Right hindlimb (tissue), 1 donor: ENCODE measurements around the gene PET117.
"Not testable (repeated sequence)": the region's sequence is repeated elsewhere in the genome, so short reads cannot be mapped to it uniquely, and the experiment has no call there.

ENCODE experiments used
- DNase-seq: peaks from one replicate; pipeline ENCODE4 v3.0.0-alpha.2; 2018

Gene PET117, protein sequence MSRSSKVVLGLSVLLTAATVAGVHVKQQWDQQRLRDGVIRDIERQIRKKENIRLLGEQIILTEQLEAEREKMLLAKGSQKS

DNA sequence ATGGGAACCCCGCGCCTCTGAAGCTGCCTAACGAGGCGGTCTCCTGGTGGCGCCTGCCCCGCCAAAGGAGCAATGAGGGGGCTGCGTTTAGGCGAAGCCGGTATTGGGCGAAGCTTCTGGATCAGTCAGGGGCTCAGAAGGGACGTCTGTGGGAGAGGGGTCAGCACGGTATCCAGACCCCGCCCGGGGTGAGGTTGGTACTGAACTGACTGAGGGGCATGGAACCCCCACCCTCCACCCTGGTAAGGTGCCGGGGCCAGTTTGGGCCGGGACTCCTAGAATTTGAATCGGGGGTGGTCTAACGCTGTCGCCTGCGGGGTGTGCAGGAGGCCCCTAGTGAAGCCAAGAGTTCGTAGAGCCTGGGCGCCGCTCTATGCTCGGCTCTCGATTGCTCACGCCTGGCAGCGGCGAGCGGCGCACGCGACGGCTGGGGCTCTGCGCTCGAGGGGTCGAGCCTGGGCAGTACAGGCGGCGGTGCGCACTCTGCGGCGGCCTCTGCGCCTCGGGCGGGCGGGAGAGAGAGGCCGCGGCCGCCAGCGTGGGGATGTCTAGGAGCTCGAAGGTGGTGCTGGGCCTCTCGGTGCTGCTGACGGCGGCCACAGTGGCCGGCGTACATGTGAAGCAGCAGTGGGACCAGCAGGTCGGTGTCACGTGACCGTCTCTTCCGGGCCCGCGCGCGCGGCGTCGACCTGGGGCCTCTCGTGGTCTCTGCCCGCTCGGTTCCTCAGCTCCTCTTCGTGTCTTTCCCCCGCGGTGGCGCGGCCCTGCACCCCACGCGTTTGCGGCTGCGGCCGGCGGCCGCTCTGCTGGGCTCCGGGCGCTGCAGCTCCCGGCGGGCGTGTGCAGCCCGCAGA, at the start of gene PET117, which contains the start of gene KAT14:
Gene PET117, plus strand, starts transcription at position 452 of the 854 bp plus-strand sequence. Its CDS starts 93 bp downstream, at position 545.
Gene KAT14, plus strand, starts transcription at position 452 of the 854 bp plus-strand sequence. CDS start 4,798 bp downstream, outside the sequence.
- DNase-seq = peak; percentile 95

DNA sequence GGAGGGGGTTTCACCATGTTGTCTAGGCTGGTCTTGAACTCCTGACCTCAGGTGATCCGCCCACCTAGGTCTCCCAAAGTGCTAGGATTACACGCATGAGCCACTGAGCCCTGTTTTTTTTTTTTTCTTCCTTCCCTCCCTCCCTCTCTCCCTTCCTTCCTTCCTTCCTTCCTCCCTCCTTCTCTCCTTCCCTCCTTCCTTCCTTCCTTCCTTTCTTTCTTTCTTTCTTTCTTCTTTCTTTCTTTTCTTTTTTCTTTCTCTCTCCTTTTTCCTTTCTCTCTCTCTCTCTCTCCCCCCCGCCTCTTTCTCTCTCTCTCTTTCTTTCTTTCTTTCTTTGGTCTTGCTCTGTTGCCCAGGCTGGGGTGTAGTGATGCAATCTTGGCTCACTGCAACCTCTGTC, 49.4 kb upstream of the PET117 start:
- not testable (repeated sequence) for DNase-seq

DNA sequence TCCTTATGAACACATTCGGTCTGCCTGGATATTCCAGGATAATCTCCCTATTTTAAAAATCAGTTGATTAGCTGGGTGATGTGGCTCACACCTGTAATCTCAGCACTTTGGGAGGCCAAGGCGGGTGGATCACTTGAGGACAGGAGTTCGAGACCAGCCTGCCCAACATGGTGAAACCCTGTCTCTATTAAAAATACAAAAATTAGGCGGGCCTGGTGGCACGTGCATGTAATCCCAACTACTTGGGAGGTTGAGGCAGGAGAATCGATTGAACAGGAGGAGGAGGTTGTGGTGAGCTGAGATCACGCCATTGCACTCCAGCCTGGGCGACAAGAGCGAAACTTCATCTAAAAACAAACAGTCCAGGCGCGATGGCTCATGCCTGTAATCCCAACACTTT, 48.8 kb upstream of the PET117 start:
- not testable (repeated sequence) for DNase-seq

DNA sequence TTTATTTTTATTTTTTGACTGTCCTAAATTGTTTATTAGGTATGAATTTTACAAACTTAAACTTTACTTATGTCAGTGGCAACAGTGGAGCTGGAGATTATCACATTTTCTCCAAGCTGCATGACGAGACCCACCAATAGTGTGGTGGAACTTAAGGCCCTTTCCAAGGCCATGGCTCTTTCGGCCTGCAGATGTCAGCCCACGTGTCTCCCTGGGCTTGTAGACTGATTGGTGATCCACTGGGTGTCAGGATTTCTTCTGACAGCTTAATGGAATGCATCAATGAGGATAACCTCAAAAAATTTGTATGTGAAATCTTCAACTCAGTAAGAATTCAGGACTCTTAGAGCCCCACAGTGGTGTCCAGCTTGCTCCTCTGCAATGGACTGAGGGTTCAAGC, 47.6 kb upstream of the PET117 start:
- no peak for DNase-seq

DNA sequence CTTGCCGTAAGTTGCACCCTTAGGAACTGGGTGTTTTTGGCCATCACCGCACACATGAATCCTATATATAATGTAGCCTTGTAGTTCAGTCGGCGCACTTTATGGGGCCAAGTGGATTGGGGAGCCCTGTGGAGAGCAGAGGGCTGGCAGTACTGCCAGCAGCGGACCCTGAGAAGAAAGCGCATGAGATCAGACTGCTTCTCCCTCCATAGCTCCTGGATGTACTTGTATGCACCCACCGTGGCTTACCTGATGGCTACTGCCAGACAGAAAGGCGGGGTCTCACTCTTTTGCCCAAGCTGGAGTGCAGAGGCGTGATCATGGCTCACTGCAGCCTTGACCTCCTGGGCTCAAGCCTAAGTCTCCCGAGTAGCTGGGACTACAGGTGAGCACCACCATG, 47.2 kb upstream of the PET117 start:
- no peak for DNase-seq

DNA sequence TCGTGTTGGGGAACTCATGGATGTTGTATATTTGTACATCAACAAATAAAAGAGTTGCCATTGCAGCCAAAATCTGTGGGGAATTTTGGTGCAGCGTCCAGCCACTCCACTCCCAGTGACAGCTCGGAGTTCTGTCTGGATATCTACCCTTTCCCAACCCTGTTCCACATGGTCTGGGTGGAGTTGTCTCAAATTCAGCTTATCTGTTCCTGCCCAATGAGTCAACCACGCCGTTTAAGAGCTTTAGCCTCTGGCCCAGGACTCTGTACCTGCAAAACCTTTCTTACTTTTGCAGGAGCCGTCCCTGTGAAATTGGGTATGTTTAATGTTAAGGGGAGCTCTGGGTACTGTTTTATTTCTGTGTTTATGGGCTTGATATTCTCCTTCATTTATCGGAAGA, 46.0 kb upstream of the PET117 start:
- DNase-seq = no peak

DNA sequence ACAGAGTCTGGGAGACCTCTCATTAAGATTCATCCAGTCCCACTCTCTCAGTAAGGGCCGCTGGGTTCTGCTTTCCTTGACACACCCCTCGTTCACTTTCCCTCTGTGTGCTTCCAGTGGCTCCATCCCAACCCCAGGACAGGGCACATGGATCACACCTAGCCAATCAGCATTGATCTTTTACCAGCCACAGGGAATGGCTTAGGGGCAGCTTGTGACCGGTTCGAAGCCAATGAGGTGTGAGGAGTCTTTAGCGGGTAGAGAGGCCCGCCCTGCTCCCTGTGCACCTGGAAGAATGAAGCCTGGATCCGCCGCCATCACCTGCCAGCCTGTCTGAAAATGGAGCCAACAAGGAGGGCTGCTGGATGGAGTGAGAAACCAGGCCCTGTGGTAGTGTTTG, 44.8 kb upstream of the PET117 start:
- no peak for DNase-seq

DNA sequence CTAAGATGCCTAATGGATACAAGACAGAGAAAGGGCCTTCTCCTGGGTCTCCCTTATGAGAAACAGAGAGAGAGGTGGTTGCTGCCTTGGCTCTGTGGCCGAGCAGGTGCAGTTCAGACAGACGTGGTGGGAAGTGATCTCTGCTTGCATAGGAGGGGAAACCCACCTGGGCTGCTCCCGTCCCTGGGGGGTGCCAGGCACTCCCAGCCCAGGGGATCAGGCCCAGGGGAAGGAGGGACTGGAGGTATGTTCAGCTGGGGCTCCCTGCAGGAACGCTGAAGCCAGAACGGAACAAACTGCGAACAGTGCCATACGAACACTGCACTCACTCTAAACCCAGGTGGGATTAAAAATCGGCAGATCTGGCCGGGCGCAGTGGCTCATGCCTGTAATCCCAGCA, 44.3 kb upstream of the PET117 start:
- no peak for DNase-seq

DNA sequence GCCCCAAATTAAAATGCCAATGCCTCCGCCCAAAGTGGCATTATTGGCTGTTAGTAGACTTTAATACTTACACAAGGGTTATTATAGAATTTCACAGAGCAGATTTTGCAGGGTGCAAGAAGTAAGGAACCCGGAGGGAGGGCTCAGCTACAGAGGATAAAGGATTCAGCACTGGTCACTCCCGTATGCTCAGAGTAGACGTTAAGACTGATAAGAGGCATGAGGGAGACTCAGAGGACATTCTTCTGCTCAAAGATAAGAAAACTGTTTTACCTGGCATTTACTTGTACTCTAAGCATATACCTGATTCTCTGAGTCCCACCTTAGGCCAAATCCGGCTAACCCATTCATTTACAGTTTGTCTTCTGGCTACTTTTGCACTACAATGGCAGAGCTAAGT, 43.5 kb upstream of the PET117 start:
- DNase-seq = no peak

DNA sequence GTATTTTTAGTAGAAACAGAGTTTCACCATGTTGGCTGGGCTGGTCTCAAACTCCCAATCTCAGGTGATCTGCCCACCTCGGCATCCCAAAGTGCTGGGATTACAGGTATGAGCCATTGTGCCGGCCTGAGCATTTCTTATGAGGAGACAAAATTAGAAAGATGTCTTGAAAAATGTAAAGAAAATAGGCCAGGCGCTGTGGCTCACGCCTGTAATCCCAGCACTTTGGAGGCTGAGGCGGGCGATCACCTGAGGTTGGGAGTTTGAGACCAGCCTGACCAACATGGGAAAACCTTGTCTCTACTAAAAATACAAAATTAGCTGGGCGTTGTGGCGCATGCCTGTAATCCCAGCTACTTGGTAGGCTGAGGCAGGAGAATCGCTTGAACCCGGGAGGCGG, 37.1 kb upstream of the PET117 start:
- not testable (repeated sequence) for DNase-seq

DNA sequence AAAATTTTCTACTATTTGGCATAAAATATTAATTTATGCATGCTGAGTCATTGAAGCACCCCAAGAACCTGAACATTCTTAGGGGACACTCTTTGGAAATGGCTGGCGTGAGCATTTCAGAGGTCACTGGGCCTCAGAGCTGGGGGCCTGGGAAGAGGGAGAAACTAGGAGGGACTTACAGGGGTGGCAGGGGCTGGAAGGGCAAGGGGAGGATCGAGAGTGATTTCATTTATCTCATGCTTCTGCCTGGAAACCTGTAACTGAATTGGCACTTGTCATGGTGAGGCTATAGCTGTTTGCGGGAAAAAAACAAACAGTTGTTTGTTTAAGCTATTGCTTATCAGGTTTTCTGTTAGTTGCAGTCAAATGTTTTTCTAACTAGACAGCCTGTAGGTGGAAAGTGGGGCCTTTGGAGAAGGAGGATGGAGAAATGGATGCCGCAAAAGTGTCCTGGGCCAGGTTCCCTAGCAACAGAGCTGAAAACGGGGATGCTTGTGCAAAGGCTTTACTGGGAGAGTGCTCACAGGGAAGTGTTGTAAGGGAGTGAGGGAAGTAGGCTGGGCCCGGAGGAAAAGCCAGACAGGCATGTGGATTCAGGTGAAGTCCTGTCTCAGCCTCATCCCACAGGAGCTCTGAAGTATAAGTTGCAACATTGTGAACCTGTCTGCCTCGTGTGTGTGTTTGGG, 36.4 kb upstream of the PET117 start:
- DNase-seq = no peak

DNA sequence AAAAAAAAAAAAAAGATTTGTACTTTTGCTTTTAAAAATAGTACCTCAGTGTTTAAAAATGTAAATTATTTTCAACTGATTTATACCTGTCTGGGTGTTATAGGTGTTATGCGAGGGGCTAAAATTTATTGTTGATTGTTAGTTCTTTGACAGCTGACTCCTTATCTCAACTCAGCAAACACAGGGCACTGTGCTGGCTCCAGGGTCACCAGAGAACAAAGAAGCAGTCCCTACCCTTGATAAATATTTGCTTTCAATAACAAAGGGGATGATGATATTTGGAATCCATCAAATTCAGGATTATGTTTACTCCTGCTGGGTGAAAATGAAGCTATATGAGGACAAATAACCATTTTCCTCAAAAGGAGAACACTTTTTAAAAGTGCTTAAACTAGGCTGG, 34.2 kb upstream of the PET117 start:
- DNase-seq = no peak

DNA sequence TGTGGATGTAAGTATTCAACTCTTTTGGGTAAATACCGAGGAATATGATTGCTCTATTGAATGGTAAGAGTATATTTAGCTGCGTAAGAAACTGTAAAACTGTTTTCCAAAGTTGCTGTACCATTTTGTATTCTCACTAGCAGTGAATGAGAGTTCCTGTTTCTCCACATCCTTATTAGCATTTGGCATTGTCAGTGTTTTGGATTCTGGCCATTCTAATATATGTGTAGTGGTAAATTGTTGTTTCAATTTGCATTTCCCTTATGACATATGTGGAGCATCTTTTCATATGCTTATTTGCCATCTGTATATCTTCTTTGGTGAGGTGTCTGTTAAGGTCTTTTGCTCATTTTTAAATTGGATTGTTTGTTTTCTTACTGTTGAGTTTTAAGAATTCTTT, 29.3 kb upstream of the PET117 start:
- no peak for DNase-seq

DNA sequence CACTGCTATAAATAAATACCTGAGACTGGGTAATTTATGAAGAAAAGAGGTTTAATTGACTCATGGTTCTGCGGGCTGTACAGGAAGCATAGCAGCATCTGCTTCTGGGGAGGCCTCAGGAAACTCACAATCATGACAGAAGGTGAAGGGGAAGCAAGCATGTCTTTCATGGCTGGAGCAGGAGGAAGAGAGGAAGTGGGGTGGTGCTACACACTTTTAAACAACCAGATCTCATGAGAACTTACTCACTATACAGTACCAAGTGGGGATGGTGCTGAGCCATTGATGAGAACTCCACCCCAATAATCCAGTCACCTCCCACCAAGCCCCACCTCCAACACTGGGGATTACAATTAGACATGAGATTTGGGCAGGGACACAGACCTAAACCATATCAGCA, 9.1 kb upstream of the PET117 start:
- DNase-seq = not testable (repeated sequence)

DNA sequence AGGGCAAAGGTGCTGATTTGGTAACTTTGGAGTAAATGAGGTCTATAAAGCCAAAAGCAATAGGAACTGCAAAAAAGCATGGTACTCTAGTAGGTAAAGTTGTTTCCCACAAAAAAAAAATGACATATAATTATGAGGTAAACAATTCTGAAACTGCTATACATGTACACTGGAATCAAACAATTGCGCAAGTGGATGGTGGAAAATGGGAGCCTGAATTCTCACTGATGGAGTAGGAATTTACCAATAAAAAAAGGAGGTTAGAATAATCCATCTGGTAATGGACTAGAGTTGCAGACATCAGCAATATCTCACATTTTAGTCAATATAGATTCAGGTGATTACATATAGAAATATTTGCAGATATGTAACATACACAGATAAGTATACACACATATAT, 5.0 kb upstream of the PET117 start:
- no peak for DNase-seq

DNA sequence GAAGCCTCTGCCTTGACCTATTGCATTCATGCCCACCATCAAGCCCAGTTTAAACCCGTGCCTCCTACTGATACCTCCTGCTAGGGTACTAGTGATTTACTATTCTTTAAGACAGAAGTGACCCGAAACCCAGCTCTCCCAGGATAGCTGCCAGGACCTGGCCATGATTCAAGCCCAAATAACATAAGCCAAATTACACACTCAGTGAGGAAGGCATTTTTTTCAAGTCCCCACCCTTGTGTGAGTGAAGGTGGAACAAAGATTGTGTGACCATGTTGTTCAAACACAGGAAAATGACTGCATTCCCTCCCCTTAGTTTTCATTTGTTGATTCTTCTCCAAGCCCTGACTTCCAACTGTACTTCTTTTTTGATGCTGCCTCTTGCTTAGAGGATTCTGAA, 3.7 kb upstream of the PET117 start:
- no peak for DNase-seq

DNA sequence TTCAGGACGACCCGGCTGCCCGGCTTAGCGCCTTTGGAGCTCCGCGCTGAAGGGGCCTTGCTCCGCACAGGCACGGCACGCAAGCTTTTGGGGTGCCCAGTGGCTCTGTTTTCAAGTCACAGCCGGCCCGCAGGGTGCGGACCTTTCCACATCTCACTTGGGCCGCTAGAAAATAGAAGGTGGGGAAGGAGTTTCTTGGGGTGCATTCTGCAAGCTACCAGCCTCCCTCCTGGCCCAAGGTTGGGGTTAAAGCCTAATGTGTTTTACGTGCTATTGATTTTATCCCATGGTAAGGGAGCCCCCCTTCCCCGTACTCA, 561 bp downstream of the PET117 start:
- no peak for DNase-seq

DNA sequence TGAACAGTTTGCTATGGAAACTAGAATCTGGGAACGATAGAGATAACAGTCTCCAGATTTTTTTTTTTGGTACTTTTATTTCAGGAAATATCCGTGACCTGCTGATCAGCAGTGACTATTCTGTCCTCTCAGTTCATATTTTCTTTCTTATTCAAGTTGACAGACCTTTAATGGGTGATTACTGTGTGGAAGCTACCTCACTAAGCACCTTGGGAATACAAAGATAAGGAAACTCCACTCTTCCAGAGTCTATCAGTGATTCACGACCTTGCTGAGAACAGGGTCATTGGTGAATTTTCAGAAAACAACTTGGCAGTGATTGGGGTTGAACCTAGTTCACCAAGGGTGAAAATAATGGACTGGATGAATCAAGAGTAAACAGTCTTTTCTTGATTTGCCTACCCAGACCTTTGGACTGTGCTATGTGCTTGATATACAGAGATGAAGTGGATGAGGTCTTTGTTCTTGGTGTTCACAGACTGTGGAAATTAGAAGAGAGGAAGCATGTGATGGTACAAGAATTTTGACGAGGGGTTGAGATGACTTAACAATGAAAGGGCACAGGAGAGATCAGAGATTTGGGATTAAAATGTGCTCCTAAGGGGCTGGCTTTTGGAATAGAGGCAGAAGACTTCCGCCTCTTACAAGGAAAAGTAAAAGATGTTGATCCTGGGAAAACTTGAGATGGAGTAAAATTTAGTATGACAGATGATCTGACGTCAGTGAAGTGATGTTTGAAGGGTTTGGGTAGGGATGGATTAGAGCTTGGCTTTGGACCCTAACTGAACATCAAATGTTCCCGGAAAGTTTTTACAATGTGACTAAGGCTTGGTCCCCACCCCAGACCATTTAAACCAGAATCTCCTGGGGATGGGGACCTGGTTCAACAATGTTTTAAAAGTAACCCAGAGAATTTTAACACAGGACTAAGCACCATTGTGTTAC, 1.2 kb downstream of the PET117 start:
- DNase-seq = no peak

DNA sequence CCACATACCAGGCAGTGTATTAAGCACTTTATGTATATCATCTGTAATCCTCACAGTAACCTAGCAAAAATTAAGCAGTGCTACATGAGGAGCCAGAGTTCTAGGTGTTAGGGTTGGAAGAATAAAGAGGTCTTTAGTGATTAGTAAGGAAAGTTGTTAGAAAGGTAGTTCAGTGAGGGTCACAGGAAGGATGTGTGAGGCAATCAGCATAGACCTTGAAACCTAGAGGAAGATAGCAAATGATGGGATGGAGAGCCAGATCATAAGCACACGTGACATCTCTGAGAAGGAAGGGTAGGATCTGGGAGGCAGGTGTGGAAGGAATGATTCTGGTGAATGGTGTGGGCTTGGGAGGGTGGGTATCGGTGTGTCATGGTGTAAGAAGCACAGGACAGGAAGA, 2.2 kb downstream of the PET117 start:
- no peak for DNase-seq

DNA sequence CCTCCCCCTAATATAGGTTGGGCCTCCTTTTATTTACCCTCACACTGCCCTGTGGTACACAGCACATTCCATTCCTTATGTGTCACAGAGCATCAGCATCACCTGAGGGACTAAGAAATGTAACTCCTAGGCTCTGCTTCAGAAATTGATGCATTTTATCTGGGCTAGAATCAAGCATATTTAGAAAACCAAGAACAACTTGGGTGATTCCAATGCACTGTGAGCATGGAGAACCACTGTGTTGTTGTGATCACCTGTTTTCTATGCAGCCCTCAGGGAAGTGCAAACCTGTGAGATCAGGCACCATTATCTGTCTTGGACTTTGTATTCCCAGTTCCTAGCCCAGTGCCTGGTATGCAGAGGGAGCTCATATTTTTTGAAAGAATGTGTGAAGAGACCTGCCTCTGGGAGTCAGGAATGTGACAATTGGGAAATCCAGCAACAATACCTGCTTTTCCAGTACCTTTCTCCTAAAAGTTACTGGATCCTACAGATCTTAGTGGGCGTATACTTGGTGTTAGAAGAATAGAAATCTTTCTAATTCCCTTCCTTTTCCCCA, 7.0 kb downstream of the PET117 start:
- no peak for DNase-seq

DNA sequence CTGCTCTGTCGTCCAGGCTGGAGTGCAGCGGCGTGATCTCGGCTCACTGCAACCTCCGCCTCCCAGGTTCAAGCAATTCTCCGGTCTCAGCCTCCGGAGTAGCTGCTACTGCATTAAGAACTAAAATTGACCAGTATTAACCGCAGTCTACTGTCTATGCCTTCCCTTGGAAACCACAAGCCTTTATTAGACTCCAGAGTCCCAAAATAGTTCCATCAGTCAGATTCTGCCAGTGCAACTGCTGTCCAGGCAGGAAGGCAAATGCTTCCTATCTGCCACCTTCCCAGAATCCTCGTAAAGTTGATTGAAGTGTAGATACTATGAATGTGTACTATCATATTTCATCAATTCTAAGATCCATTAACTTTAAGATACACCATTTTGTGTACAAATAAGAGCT, 16.7 kb downstream of the PET117 start:
- no peak for DNase-seq

DNA sequence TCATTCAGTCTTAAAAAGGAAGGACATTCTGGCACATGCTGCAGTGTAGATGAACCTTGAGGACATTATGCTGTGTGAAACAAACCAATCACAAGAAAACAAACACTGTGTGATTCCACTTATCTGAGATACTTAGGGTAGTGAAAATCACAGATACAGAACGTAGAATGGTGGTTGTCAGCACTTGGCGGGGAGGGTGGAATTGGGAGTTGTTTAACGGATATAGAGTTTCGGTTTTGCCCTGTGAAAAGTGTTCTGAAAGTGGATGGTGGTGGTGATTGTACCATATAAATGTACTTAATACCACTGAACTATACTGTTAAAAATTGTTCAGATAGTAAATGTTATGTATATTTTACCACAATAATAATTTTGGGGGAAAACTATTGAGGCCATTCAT, 18.4 kb downstream of the PET117 start:
- no peak for DNase-seq

DNA sequence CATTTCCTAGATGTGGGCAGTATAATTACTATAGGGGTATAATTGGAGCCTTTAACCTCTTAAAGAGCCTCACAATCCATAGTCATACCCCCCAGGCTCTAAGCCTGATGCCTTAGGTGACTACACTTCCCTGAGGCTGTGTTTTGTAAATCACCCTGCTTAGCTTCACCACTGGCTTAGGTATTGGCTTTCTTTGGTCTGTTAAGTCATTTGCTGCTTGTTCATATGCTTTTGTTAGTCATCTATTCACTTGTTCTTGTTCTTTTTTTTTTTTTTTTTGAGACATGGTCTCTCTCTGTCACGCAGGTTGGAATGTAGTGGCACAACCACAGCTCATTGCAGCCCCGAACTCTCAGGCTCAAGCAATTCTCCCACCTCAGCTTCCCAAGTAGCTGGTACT, 26.7 kb downstream of the PET117 start:
- DNase-seq = no peak
